ENCODE measurements around the gene MAG. TPM values are rescaled to one million over a fixed set of nuclear protein-coding genes. Genes with fewer than 3 reads are reported as not detected.

MAG gene
- total and polyA plus RNA-seq, 10 of the 15 experiments (the other 5 are each of a cell fraction or from before 2014, with no cell fraction given) = 0.03 to 0.82 (median 0.17) TPM; not detected in 2

DNA sequence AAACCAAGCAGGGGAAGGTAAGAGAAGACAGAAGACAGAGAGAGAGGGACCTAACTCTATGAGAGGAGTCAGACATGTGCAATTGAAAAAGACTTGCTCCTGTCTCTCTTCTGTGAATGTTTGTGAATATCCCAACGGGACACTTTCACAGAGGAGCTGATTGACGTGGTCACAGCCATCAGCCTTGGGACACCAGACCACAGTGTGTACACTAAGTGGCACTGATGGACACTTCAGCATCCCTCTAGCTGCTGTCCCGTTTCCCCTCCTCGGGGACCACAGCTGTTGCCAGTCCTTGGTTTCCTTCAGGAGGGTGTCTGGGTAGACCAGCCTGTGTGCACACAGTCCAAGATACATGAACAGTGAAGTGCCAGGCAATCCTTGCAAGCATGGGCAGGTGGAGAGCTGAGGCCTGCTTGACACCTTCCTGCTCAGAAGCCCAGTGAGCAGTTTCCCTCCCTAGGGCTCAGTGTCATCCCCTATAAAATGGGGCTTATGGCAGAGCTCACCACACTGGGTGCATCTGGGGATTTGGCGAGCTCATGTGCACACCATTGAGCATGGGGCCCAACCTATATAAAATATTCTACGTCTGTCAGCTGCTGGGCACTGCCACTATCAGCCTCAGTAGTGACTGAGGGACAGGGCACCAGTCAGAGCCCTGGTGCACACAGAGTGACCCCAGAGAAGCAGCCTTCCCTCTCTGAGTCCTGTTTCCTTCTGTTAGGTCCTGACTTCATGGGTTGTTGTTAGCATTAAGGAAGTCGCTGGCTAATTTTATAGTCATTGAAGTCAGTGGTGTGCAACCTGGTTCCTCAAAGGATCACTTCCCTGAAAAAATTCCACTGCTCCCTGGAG is 27.5 kb upstream of the MAG start:
- BruUV-seq (replicated peaks) = no TSS peak
- intact Hi-C loops (cut with micrococcal nuclease; ENCODE audit: unreplicated experiment) = loop anchor here (5.0 to 10.0 kb wide), 2 partner anchors 83 to 230 kb away; partner anchors contain the start of genes FFAR1 and KRTDAP

More for the DNA sequence above, 27.5 kb upstream of the MAG start:
- H3K27me3 ChIP-seq (replicated peaks in 1 of 2; ENCODE audit: control insufficient read depth in 2 of 2, insufficient read depth in 2 of 2, low read length in 1 of 2) = no peaks in the 10 kb centered on the region
- ChIA-PET RAD21 (ENCODE audit: unreplicated experiment) (interaction anchor here (0.7 to 2.2 kb wide), 4 partner anchors 9 to 123 kb away, joined by 3 to 8 read pairs (median 4); no protein-coding TSS in a partner anchor), POLR2A (interaction anchor here (0.8 kb wide), 1 partner anchor 13 kb away, joined by 3 read pairs; no protein-coding TSS in a partner anchor), SMC1A (ENCODE audit: uncharacterized antibody, unreplicated experiment) (interaction anchor here (1.0 to 1.9 kb wide), 5 partner anchors 11 to 123 kb away, joined by 3 to 5 read pairs (median 3); partner anchors contain the start of gene FXYD5), CTCF (interaction anchor here (0.6 to 3.5 kb wide), 3 partner anchors 9 to 123 kb away, joined by 3 to 33 read pairs (median 3); no protein-coding TSS in a partner anchor)
- peaks cover 10 to 13% of the 10 kb centered on the region in 2 experiments; a peak in 3 of 4 replicates for H3K36me3 ChIP-seq (ENCODE audit: control insufficient read depth in 2 of 2, insufficient read depth in 2 of 2, low read length in 1 of 2)
- DNase-seq (ENCODE audit: low read depth, low spot score) (no peak), FAIRE-seq (no peak), ATAC-seq (no peak)
- TF ChIP-seq FOS (IDR thresholded peaks at IDR 0.05; ENCODE audit: borderline replicate concordance, extremely low read depth, insufficient read length) (no peak), WRNIP1 (IDR thresholded peaks at IDR 0.05; ENCODE audit: borderline replicate concordance, low read depth, low read length) (no peak), POLR2AphosphoS2 (IDR thresholded peaks at IDR 0.05; ENCODE audit: low read depth, low read length) (no peak), CHD1 (IDR thresholded peaks at IDR 0.05; ENCODE audit: low read depth, low read length) (no peak), LARP7 (IDR thresholded peaks at IDR 0.05) (no peak), MYB (IDR thresholded peaks at IDR 0.05; ENCODE audit: borderline replicate concordance, low read depth, low read length) (no peak), ZBTB11 (CRISPR knock-in tag; IDR thresholded peaks at IDR 0.05) (no peak), PML (IDR thresholded peaks at IDR 0.05; ENCODE audit: low read length) (0 out of 2 replicates have a peak, but pooled peaks have one; percentile 27)
- TF ChIP-seq, protein P1, sequence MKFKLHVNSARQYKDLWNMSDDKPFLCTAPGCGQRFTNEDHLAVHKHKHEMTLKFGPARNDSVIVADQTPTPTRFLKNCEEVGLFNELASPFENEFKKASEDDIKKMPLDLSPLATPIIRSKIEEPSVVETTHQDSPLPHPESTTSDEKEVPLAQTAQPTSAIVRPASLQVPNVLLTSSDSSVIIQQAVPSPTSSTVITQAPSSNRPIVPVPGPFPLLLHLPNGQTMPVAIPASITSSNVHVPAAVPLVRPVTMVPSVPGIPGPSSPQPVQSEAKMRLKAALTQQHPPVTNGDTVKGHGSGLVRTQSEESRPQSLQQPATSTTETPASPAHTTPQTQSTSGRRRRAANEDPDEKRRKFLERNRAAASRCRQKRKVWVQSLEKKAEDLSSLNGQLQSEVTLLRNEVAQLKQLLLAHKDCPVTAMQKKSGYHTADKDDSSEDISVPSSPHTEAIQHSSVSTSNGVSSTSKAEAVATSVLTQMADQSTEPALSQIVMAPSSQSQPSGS (IDR thresholded peaks at IDR 0.05; ENCODE audit: low read length) = no peak
- no peaks in the 10 kb centered on the region for H3K4me1 ChIP-seq (ENCODE audit: control insufficient read depth, insufficient read depth, low read length)
- no peak overlapping the region for H3K4me3 ChIP-seq
- H3K79me2 ChIP-seq (ENCODE audit: control insufficient read depth, insufficient read depth, low read length) = peaks cover 19% of the 10 kb centered on the region
- in situ Hi-C loops (cut with MboI) = no loop called here
- H3K4me2 ChIP-seq (ENCODE audit: control insufficient read depth, insufficient read depth) = no peak overlapping the region
- H3K27ac ChIP-seq (ENCODE audit: control insufficient read depth, insufficient read depth) = no peak overlapping the region
- H2AFZ ChIP-seq (ENCODE audit: control insufficient read depth, low read depth, low read length) = no peak overlapping the region
- H3K9ac ChIP-seq (ENCODE audit: control insufficient read depth, insufficient read depth, low read length) = no peak overlapping the region
- WGBS (ENCODE audit: insufficient coverage, insufficient replicate concordance, low lambda C conversion rate, missing lambda C conversion rate) = 72% methylated on average over 7 of the region's 7 CpGs
- no peaks in the 10 kb centered on the region for H3K9me3 ChIP-seq (replicated peaks; ENCODE audit: control insufficient read depth, insufficient read depth, low read length)
- no peaks in the 10 kb centered on the region for H4K20me1 ChIP-seq (ENCODE audit: control insufficient read depth, insufficient read depth)

All from GM12878 (cell line).